ENCODE results near the gene CANX. TPM values are rescaled to one million over a fixed set of nuclear protein-coding genes. Genes with fewer than 3 reads are reported as not detected.

Gene CANX
- total and polyA plus RNA-seq, 2 of the 13 experiments (the other 11 are each of a cell fraction or from before 2014, with no cell fraction given): 477 to 680 TPM

DNA sequence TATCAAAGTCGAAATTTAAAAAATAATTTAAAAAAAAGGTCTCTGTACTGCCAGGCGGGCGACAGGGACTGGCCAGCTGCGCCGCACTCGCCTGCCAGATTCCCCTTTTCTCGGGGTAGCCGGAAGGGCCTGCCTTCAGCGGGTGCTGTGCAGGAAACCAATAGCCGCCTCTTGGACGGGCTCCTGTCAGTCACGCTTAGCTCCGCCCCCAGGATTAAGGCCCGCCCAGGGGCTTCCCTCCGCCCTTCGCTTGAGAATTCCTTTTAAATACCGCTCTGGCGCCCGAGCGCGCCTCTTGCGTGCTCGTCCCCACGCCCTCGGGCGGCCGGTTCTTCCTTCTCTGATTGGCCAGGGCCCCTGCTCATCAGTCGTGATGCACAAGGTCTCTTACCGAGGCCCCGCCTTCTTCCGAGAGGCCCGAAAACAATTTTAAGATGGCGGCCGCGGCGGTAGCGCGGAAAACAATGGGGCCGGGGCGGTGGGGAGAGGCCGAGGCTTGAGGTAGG is 33.7 kb downstream of the CANX start, which contains the start of gene MAML1 (continued):
- TF ChIP-seq SP140L (CRISPR knock-in tag; IDR thresholded peaks at IDR 0.05; ENCODE audit: borderline replicate concordance) (no peak), ZGPAT (CRISPR knock-in tag; IDR thresholded peaks at IDR 0.05) (peak; percentile 52; the same call in 1 of the 2 replicates), ZNF296 (CRISPR knock-in tag; conservative IDR thresholded peaks at IDR 0.05) (no peak), ZNF740 (CRISPR knock-in tag; IDR thresholded peaks at IDR 0.05) (no peak), SCMH1 (CRISPR knock-in tag; IDR thresholded peaks at IDR 0.05; ENCODE audit: borderline replicate concordance) (no peak), ZNF143 (CRISPR knock-in tag; IDR thresholded peaks at IDR 0.05) (no peak), ZUFSP (CRISPR knock-in tag; IDR thresholded peaks at IDR 0.05; ENCODE audit: borderline replicate concordance) (no peak), KDM2A (CRISPR knock-in tag; IDR thresholded peaks at IDR 0.05; ENCODE audit: borderline replicate concordance, low read depth) (peak; percentile 96), MYNN (CRISPR knock-in tag; IDR thresholded peaks at IDR 0.05; ENCODE audit: low read depth) (no peak), IRF2 (CRISPR knock-in tag; IDR thresholded peaks at IDR 0.05) (no peak), NR2C2 (CRISPR knock-in tag; IDR thresholded peaks at IDR 0.05; ENCODE audit: borderline replicate concordance) (peak; percentile 45; the same call in 1 of the 2 replicates), ZFP1 (CRISPR knock-in tag; IDR thresholded peaks at IDR 0.05) (no peak; the same call in 1 of the 2 replicates), E2F1 (CRISPR knock-in tag; IDR thresholded peaks at IDR 0.05) (peak; percentile 74), ZNF644 (CRISPR knock-in tag; IDR thresholded peaks at IDR 0.05; ENCODE audit: low read depth) (no peak), ZNF12 (CRISPR knock-in tag; IDR thresholded peaks at IDR 0.05) (no peak), HDAC2 (CRISPR knock-in tag; IDR thresholded peaks at IDR 0.05) (0 out of 2 replicates have a peak, but pooled peaks have one; percentile 22), XRCC5 (optimal IDR thresholded peaks at IDR 0.05; ENCODE audit: low read length) (no peak), SOX6 (IDR thresholded peaks at IDR 0.05) (no peak), SOX6 (CRISPR knock-in tag; IDR thresholded peaks at IDR 0.05) (peak; percentile 47; the same call in 1 of the 2 replicates)
- TF ChIP-seq, protein P1, sequence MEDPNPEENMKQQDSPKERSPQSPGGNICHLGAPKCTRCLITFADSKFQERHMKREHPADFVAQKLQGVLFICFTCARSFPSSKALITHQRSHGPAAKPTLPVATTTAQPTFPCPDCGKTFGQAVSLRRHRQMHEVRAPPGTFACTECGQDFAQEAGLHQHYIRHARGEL (CRISPR knock-in tag; IDR thresholded peaks at IDR 0.05): no peak
- TF ChIP-seq, protein P2, sequence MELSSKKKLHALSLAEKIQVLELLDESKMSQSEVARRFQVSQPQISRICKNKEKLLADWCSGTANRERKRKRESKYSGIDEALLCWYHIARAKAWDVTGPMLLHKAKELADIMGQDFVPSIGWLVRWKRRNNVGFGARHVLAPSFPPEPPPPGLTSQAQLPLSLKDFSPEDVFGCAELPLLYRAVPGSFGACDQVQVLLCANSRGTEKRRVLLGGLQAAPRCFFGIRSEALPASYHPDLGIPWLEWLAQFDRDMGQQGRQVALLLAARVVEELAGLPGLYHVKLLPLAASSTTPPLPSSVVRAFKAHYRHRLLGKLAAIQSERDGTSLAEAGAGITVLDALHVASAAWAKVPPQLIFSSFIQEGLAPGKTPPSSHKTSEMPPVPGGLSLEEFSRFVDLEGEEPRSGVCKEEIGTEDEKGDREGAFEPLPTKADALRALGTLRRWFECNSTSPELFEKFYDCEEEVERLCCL (CRISPR knock-in tag; IDR thresholded peaks at IDR 0.05; ENCODE audit: borderline replicate concordance): no peak
- TF ChIP-seq, protein P3, sequence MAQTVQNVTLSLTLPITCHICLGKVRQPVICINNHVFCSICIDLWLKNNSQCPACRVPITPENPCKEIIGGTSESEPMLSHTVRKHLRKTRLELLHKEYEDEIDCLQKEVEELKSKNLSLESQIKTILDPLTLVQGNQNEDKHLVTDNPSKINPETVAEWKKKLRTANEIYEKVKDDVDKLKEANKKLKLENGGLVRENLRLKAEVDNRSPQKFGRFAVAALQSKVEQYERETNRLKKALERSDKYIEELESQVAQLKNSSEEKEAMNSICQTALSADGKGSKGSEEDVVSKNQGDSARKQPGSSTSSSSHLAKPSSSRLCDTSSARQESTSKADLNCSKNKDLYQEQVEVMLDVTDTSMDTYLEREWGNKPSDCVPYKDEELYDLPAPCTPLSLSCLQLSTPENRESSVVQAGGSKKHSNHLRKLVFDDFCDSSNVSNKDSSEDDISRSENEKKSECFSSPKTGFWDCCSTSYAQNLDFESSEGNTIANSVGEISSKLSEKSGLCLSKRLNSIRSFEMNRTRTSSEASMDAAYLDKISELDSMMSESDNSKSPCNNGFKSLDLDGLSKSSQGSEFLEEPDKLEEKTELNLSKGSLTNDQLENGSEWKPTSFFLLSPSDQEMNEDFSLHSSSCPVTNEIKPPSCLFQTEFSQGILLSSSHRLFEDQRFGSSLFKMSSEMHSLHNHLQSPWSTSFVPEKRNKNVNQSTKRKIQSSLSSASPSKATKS (CRISPR knock-in tag; IDR thresholded peaks at IDR 0.05): no peak

Measured in HepG2 (cell line).